ENCODE results near the gene PIK3C2G. TPM values are rescaled to one million over a fixed set of nuclear protein-coding genes. Genes with fewer than 3 reads are reported as not detected.

Gene PIK3C2G
- total and polyA plus RNA-seq, 2 of the 13 experiments (the other 11 are each of a cell fraction or from before 2014, with no cell fraction given), result not detected

- Histone ChIP-seq H3K27me3 (ENCODE audit: control insufficient read depth in 1 of 2, insufficient read depth in 2 of 2, low read length in 2 of 2) (peaks cover 0 to 1% of the 10 kb centered on the region in 2 experiments; a peak in 1 of 5 replicates), H3K4me2 (ENCODE audit: low read depth, low read length) (no peak overlapping the region), H3K36me3 (replicated peaks in 1 of 2; ENCODE audit: control insufficient read depth in 1 of 2, insufficient read depth in 2 of 2, low read length in 2 of 2) (no peaks in the 10 kb centered on the region), H3K9ac (ENCODE audit: insufficient read depth, low read depth, low read length) (no peak overlapping the region), H3K4me3 (replicated peaks in 1 of 3; ENCODE audit: insufficient read depth in 1 of 3, low read depth in 2 of 3, low read length in 3 of 3) (no peak overlapping the region), H4K20me1 (ENCODE audit: insufficient read depth, low read length) (no peaks in the 10 kb centered on the region), H3K79me2 (ENCODE audit: insufficient read depth, low read length) (no peaks in the 10 kb centered on the region), H3K4me1 (ENCODE audit: insufficient read depth, low read length) (no peaks in the 10 kb centered on the region), H2AFZ (ENCODE audit: low read length) (no peak overlapping the region), H3K27ac (ENCODE audit: extremely low read length, insufficient read depth, low read length) (no peak overlapping the region), H3K9me3 (ENCODE audit: low read length) (no peaks in the 10 kb centered on the region)
- no peak for ATAC-seq
- ChIA-PET POLR2A (no interaction called here), CTCF (ENCODE audit: low intra/inter-chr PET ratio, low total read pairs) (no interaction called here)
- FAIRE-seq, result no peak
- intact Hi-C loops (cut with micrococcal nuclease; ENCODE audit: unreplicated experiment), result no loop called here
- no TSS peak for BruUV-seq (replicated peaks)
- no peak for DNase-seq (ENCODE audit: low spot score)
- in situ Hi-C loops (cut with HindIII; ENCODE audit: extremely low pct_ligation_motif_present, low pct_unique_long_range_greater_than_20kb), result no loop called here
- TF ChIP-seq NR2F2 (IDR thresholded peaks at IDR 0.05; ENCODE audit: borderline replicate concordance, low read depth) (no peak), KLF12 (CRISPR knock-in tag; IDR thresholded peaks at IDR 0.05; ENCODE audit: borderline replicate concordance) (no peak), ZNF260 (CRISPR knock-in tag; IDR thresholded peaks at IDR 0.05; ENCODE audit: borderline replicate concordance, low read depth) (no peak)
- WGBS (ENCODE audit: low lambda C conversion rate), result 34% methylated on average over 9 of the region's 9 CpGs
These were observed 211.5 kb downstream of the PIK3C2G start for GRCh38 chr12:18472806-18473205.

- no peak overlapping the region for H3K9ac ChIP-seq (ENCODE audit: insufficient read depth, low read depth, low read length)
- no peak overlapping the region for H3K4me3 ChIP-seq (replicated peaks in 1 of 3; ENCODE audit: insufficient read depth in 1 of 3, low read depth in 2 of 3, low read length in 3 of 3)
- H3K36me3 ChIP-seq (replicated peaks in 1 of 2; ENCODE audit: control insufficient read depth in 1 of 2, insufficient read depth in 2 of 2, low read length in 2 of 2), result no peaks in the 10 kb centered on the region
- FAIRE-seq (no peak), DNase-seq (ENCODE audit: low spot score) (no peak), ATAC-seq (no peak)
- CTCF ChIA-PET (ENCODE audit: low intra/inter-chr PET ratio, low total read pairs), result no interaction called here
- H3K4me2 ChIP-seq (ENCODE audit: low read depth, low read length), result no peak overlapping the region
- H3K9me3 ChIP-seq (ENCODE audit: low read length), result no peaks in the 10 kb centered on the region
- in situ Hi-C loops (cut with HindIII; ENCODE audit: extremely low pct_ligation_motif_present, low pct_unique_long_range_greater_than_20kb), result no loop called here
- intact Hi-C loops (cut with micrococcal nuclease; ENCODE audit: unreplicated experiment), result no loop called here
- no peak overlapping the region for H2AFZ ChIP-seq (ENCODE audit: low read length)
- POLR2A ChIA-PET, result no interaction called here
- 18% methylated on average over 4 of the region's 4 CpGs for WGBS (ENCODE audit: low lambda C conversion rate)
- no peaks in the 10 kb centered on the region for H4K20me1 ChIP-seq (ENCODE audit: insufficient read depth, low read length)
- H3K27ac ChIP-seq (ENCODE audit: extremely low read length, insufficient read depth, low read length), result no peak overlapping the region
- no peaks in the 10 kb centered on the region for H3K4me1 ChIP-seq (ENCODE audit: insufficient read depth, low read length)
- H3K27me3 ChIP-seq (ENCODE audit: control insufficient read depth in 1 of 2, insufficient read depth in 2 of 2, low read length in 2 of 2), result peaks cover 0 to 1% of the 10 kb centered on the region in 2 experiments; a peak in 1 of 5 replicates
- H3K79me2 ChIP-seq (ENCODE audit: insufficient read depth, low read length), result no peaks in the 10 kb centered on the region
- BruUV-seq (replicated peaks), result no TSS peak
- no peak for TF ChIP-seq ZZZ3 (CRISPR knock-in tag; IDR thresholded peaks at IDR 0.05; ENCODE audit: borderline replicate concordance)
- no peak for TF ChIP-seq NCOR1 (IDR thresholded peaks at IDR 0.05; ENCODE audit: borderline replicate concordance, low read length)
- TF ChIP-seq ATAD3A (CRISPR knock-in tag; IDR thresholded peaks at IDR 0.05), result no peak
- TF ChIP-seq ZFP90 (CRISPR knock-in tag; IDR thresholded peaks at IDR 0.05; ENCODE audit: borderline replicate concordance), result no peak
- no peak for TF ChIP-seq NFE2L1 (CRISPR knock-in tag; IDR thresholded peaks at IDR 0.05; ENCODE audit: borderline replicate concordance)
- no peak for TF ChIP-seq DZIP1 (CRISPR knock-in tag; IDR thresholded peaks at IDR 0.05)
- TF ChIP-seq ZNF143 (CRISPR knock-in tag; IDR thresholded peaks at IDR 0.05), result no peak
- TF ChIP-seq HNF1B (CRISPR knock-in tag; IDR thresholded peaks at IDR 0.05), result no peak
- TF ChIP-seq THAP8 (CRISPR knock-in tag; IDR thresholded peaks at IDR 0.05; ENCODE audit: borderline replicate concordance), result no peak
- no peak for TF ChIP-seq MATR3 (CRISPR knock-in tag; IDR thresholded peaks at IDR 0.05)
These were observed 215.5 kb downstream of the PIK3C2G start for GRCh38 chr12:18476861-18477260.
